Spleen (tissue), 11 donors: Measurements from ENCODE around the gene AHI1. TPM values are rescaled to one million over a fixed set of nuclear protein-coding genes. Genes with fewer than 3 reads are reported as not detected.

Experiments used
- DNase-seq: peaks from one replicate; pipeline ENCODE4 v3.0.0-alpha.2; 2020
- H3K27ac ChIP-seq, 8 donors: fragments of 200-600 bp; sonication (generic) in 7 of 8; 1 replicate in 4 of 8; 2 replicates in 4 of 8; pipeline versions ENCODE4 v1.5.0 to v1.8.0; 2016 to 2021; ENCODE audit warnings: inconsistent platforms in 4 of 8, mild to moderate bottlenecking in 4 of 8, moderate library complexity in 1 of 8
- H3K27me3 ChIP-seq, 7 donors: fragments of 200-600 bp; sonication (generic) in 6 of 7; replicated peaks in 1 of 7; 1 replicate in 4 of 7; 2 replicates in 3 of 7; pipeline versions ENCODE4 v1.5.0 to v1.8.0; 2016 to 2021; ENCODE audit warnings: inconsistent platforms in 3 of 7, mild to moderate bottlenecking in 1 of 7
- H3K36me3 ChIP-seq, 6 donors: fragments of 200-600 bp; sonication (generic) in 5 of 6; 1 replicate in 4 of 6; 2 replicates in 2 of 6; pipeline versions ENCODE4 v1.5.0 to v1.8.0; 2016 to 2021; ENCODE audit warnings: inconsistent platforms in 2 of 6
- H3K4me1 ChIP-seq, 6 donors: fragments of 200-600 bp; sonication (generic) in 5 of 6; 1 replicate in 3 of 6; 2 replicates in 3 of 6; pipeline versions ENCODE4 v1.5.0 to v1.8.0; 2016 to 2021; ENCODE audit warnings: inconsistent platforms in 3 of 6
- H3K4me3 ChIP-seq, 8 donors: fragments of 200-600 bp; sonication (generic) in 7 of 8; 1 replicate in 4 of 8; 2 replicates in 4 of 8; pipeline versions ENCODE4 v1.5.0 to v1.8.0; 2016 to 2021; ENCODE audit warnings: inconsistent platforms in 4 of 8, mild to moderate bottlenecking in 4 of 8, moderate library complexity in 2 of 8
- H3K9me3 ChIP-seq, 8 donors: fragments of 200-600 bp; sonication (generic) in 7 of 8; 1 replicate in 4 of 8; 2 replicates in 4 of 8; pipeline versions ENCODE4 v1.5.0 to v1.8.0; 2016 to 2021; ENCODE audit warnings: inconsistent platforms in 4 of 8
- POLR2A ChIP-seq, 3 donors: fragments of 450-650 bp; IDR thresholded peaks; one replicate each; pipeline ENCODE4 v1.5.1; 2017; ENCODE audit warnings: antibody characterized with exemption in 3 of 3, mild to moderate bottlenecking in 1 of 3
- POLR2AphosphoS5 ChIP-seq, 3 donors: sonication (generic); formaldehyde crosslinking; IDR thresholded peaks; one replicate each; pipeline ENCODE4 v1.5.1; 2017; ENCODE audit warnings: antibody characterized with exemption in 3 of 3
- WGBS, 5 donors: extraction: QIAGEN DNeasy Blood & Tissue Kit in 3 of 5; methylation state at CpG; one replicate each; pipeline versions ENCODE4 v1.1.5 to v1.1.7; 2013 to 2018; 5-methylcytosine and 5-hydroxymethylcytosine counted together
- intact Hi-C: fragments of 100-400 bp; cut with DNase I; formaldehyde crosslinking; loops from one replicate; pipeline ENCODE4 v1.15.0; 2023; ENCODE audit warnings: low total_unique reads
- polyA plus RNA-seq, 3 donors: library from polyadenylated mRNA; stranded (reverse); fragments of 200-250 nt; gene quantifications; one replicate each; pipeline ENCODE4 v1.2.1, GENCODE V29; 2013
- total RNA-seq, 7 donors: library from RNA; depleted of rRNA in 3 of 7; stranded (reverse); fragments of >200 nt in 3 of 7; fragmentation: NEBNext Ultra II Directional in 4 of 7; extraction: Animal tissue kit (Norgen Biotek cat#: 25700) in 4 of 7; gene quantifications; one replicate each; pipeline versions ENCODE4 v1.1.0 to v1.2.1, GENCODE V29; 2016 to 2021
- TF ChIP-seq, protein P1 (sequence below), 11 experiments: fragments of 200-600 bp in 7 of 11; fragments of 450-650 bp in 4 of 11; sonication (generic) in 4 of 11; IDR thresholded peaks in 8 of 11; conservative IDR thresholded peaks in 3 of 11; 1 replicate in 7 of 11; 2 replicates in 4 of 11; pipeline versions ENCODE4 v1.4.0 to v1.8.0; 2016 to 2021; ENCODE audit warnings: antibody characterized with exemption in 11 of 11, inconsistent platforms in 4 of 11, mild to moderate bottlenecking in 1 of 11
- donor health status: healthy with polysubstance abuse.
- donor health status: DM: no; HTN: no; CAD: no; lungs with moderate emphysema.
- donor health status: DM: no; HTN: no; CAD: no.
- donor health status: Bipolar disorder and iron deficiency.
- donor health status: healthy.
- donor health status: DM: no; HTN: no; CAD: no.
- donor health status: DM: yes; HTN: yes; CAD: no.

Gene AHI1
- total and polyA plus RNA-seq, 10 donors, result 3.6 to 21.8 (median 16.9) TPM

DNA sequence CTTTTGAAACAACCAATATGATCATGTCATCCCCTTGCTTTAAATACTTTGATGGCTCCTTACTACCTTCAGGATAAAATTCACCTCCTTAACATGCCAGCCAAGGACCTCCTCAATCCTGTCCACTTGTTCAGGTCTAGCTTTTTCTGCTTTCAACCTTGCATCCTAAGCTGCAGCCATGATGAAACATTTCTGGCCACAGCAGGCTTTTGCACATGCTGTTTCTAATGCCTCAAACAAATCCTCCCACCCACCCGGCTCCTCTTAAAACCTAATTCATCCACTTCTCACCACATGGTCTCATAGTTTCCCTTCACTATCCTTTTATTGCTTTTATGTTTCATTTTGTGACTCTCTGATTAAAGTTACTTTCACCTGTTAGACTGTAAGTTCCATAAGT lies 191.9 kb downstream of the AHI1 start:
- H3K27ac ChIP-seq, result no peak overlapping the region
- H3K4me1 ChIP-seq, result peaks cover 0 to 12% (median 0%) of the 10 kb centered on the region in 6 donors
- H3K36me3 ChIP-seq, result peaks cover 0 to 19% (median 0%) of the 10 kb centered on the region in 6 donors
- H3K9me3 ChIP-seq, result peaks cover 0 to 4% (median 0%) of the 10 kb centered on the region in 8 donors
- no peak for TF ChIP-seq POLR2AphosphoS5 (IDR thresholded peaks at IDR 0.05)
- no peak for TF ChIP-seq POLR2A (IDR thresholded peaks at IDR 0.05)
- TF ChIP-seq, protein P1, sequence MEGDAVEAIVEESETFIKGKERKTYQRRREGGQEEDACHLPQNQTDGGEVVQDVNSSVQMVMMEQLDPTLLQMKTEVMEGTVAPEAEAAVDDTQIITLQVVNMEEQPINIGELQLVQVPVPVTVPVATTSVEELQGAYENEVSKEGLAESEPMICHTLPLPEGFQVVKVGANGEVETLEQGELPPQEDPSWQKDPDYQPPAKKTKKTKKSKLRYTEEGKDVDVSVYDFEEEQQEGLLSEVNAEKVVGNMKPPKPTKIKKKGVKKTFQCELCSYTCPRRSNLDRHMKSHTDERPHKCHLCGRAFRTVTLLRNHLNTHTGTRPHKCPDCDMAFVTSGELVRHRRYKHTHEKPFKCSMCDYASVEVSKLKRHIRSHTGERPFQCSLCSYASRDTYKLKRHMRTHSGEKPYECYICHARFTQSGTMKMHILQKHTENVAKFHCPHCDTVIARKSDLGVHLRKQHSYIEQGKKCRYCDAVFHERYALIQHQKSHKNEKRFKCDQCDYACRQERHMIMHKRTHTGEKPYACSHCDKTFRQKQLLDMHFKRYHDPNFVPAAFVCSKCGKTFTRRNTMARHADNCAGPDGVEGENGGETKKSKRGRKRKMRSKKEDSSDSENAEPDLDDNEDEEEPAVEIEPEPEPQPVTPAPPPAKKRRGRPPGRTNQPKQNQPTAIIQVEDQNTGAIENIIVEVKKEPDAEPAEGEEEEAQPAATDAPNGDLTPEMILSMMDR (IDR thresholded peaks at IDR 0.05 in 8 of 11, conservative IDR thresholded peaks at IDR 0.05 in 3 of 11), result no peak
- no peak overlapping the region for H3K4me3 ChIP-seq
- whole genome bisulfite sequencing, 5 donors, result 81 to 94% (median 88%) methylated on average over 1 of the region's 1 CpG
- H3K27me3 ChIP-seq, result no peaks in the 10 kb centered on the region
- intact Hi-C loops, result no loop called here
- no peak for DNase-seq

DNA sequence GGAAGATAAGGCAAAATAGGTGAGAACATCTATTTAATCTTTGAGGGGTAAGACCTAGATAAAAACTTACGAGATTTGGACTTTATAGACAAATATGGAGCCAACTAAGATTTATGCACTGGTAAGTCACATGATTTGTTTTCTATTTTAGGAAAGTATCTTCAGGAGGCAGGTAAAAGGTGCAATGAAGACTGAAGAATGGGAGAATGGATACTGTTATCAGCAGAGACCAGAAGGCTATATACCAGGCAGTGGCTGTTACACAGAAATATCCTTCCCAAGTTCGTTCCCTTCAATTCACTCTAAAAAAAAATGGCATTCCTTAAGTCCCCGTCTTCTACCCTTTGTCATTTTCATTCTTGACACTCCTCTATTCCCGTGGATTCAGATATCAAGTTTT lies 192.7 kb downstream of the AHI1 start:
- H3K27me3 ChIP-seq, result no peaks in the 10 kb centered on the region
- TF ChIP-seq POLR2AphosphoS5 (IDR thresholded peaks at IDR 0.05) (no peak), POLR2A (IDR thresholded peaks at IDR 0.05) (no peak)
- TF ChIP-seq, protein P1 (IDR thresholded peaks at IDR 0.05 in 8 of 11, conservative IDR thresholded peaks at IDR 0.05 in 3 of 11), result no peak
- DNase-seq, result no peak
- peaks cover 0 to 12% (median 0%) of the 10 kb centered on the region in 6 donors for H3K4me1 ChIP-seq
- no peak overlapping the region for H3K27ac ChIP-seq
- H3K9me3 ChIP-seq, result peaks cover 0 to 4% (median 0%) of the 10 kb centered on the region in 8 donors
- intact Hi-C loops, result no loop called here
- H3K36me3 ChIP-seq, result peaks cover 0 to 23% (median 0%) of the 10 kb centered on the region in 6 donors
- 93 to 97% (median 94%) methylated on average over 4 of the region's 4 CpGs for WGBS, 5 donors
- no peak overlapping the region for H3K4me3 ChIP-seq

DNA sequence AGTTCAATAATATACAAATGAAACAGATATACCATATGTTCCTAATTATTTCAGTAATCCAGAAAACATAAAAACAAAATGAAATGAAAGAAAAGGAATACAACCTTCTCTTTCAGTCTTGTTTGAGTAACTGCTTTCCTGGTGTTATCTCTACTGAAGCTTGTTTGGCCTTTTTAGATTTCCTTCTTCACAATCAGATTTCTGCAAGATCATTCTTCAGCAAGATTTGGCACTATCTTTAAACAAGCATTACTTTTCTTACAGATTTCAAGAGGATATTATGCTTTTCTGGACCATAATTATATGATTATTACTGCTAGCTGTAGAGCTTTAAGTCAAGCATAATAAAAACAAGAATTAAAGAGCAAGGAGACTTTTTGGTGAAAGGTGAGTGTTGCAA lies 196.2 kb downstream of the AHI1 start:
- H3K27ac ChIP-seq, result no peak overlapping the region
- intact Hi-C loops, result no loop called here
- H3K4me3 ChIP-seq, result no peak overlapping the region
- peaks cover 0 to 4% (median 0%) of the 10 kb centered on the region in 8 donors for H3K9me3 ChIP-seq
- peaks cover 0 to 24% (median 0%) of the 10 kb centered on the region in 6 donors for H3K36me3 ChIP-seq
- no peak for DNase-seq
- H3K4me1 ChIP-seq, result peaks cover 0 to 3% (median 0%) of the 10 kb centered on the region in 6 donors
- H3K27me3 ChIP-seq, result no peaks in the 10 kb centered on the region
- TF ChIP-seq POLR2AphosphoS5 (IDR thresholded peaks at IDR 0.05) (no peak), POLR2A (IDR thresholded peaks at IDR 0.05) (no peak)
- TF ChIP-seq, protein P1 (IDR thresholded peaks at IDR 0.05 in 8 of 11, conservative IDR thresholded peaks at IDR 0.05 in 3 of 11), result no peak

DNA sequence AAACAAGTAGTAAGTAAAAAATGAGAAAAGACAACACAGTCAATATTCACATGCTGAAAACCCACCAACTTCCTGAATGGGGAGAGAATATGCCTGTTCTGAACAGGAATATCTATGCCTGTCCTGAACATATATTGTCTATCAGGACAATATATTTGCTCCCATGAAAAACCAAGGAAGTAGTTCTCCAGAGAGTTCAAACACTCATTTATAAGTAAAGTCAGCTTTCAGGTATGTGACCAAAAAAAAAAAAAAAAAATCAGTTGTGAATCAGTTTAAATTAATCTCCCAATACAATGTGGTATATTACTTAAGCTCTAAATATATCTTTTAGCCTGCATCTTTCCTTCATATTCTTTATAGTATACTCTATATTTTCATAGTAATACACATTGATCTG lies 197.0 kb downstream of the AHI1 start:
- Histone ChIP-seq H3K4me1 (no peaks in the 10 kb centered on the region), H3K27ac (no peak overlapping the region), H3K9me3 (peaks cover 0 to 11% (median 2%) of the 10 kb centered on the region in 8 donors), H3K27me3 (no peaks in the 10 kb centered on the region), H3K36me3 (peaks cover 0 to 24% (median 0%) of the 10 kb centered on the region in 6 donors), H3K4me3 (no peak overlapping the region)
- intact Hi-C loops, result no loop called here
- TF ChIP-seq, protein P1 (IDR thresholded peaks at IDR 0.05 in 8 of 11, conservative IDR thresholded peaks at IDR 0.05 in 3 of 11), result no peak
- TF ChIP-seq POLR2AphosphoS5 (IDR thresholded peaks at IDR 0.05) (no peak), POLR2A (IDR thresholded peaks at IDR 0.05) (no peak)
- DNase-seq, result no peak
